Fibroblast of pulmonary artery (primary cell): Measurements from ENCODE around the gene MAPK4.

Experiments used
- DNase-seq: peaks from one replicate; pipeline ENCODE4 v3.0.0-alpha.2; 2010; ENCODE audit warnings: low read depth
- H3K4me3 ChIP-seq: replicated peaks from 2 replicates; pipeline ENCODE4 v1.5.1; 2011; ENCODE audit warnings: low read depth, mild to moderate bottlenecking, control low read depth, low read length, moderate library complexity
- CTCF ChIP-seq: IDR thresholded peaks from 2 replicates; pipeline ENCODE4 v1.5.1; 2011; ENCODE audit warnings: mild to moderate bottlenecking, control low read depth, low read length, inconsistent platforms; ENCODE audit errors: missing control alignments

The MAPK4 gene

GRCh38 chr18:50680966-50681365 is 121.1 kb downstream of the MAPK4 start:
- TF ChIP-seq CTCF, result no peak
- no peak overlapping the region for H3K4me3 ChIP-seq
- DNase-seq, result no peak

- no peak overlapping the region for H3K4me3 ChIP-seq
- no peak for DNase-seq
- no peak for TF ChIP-seq CTCF
These were observed 123.0 kb downstream of the MAPK4 start for GRCh38 chr18:50682852-50683251.

GRCh38 chr18:50686409-50686808 is 126.5 kb downstream of the MAPK4 start:
- no peak for TF ChIP-seq CTCF
- no peak overlapping the region for H3K4me3 ChIP-seq

GRCh38 chr18:50687491-50687890 is 127.6 kb downstream of the MAPK4 start:
- H3K4me3 ChIP-seq, result no peak overlapping the region
- TF ChIP-seq CTCF, result no peak
- DNase-seq, result no peak

More at GRCh38 chr18:50686409-50686808, 126.5 kb downstream of the MAPK4 start:
- no peak for DNase-seq

- TF ChIP-seq CTCF, result no peak
- no peak overlapping the region for H3K4me3 ChIP-seq
- no peak for DNase-seq
These were observed 129.7 kb downstream of the MAPK4 start for GRCh38 chr18:50689578-50689977.

- TF ChIP-seq CTCF, result no peak
- no peak for DNase-seq
- no peak overlapping the region for H3K4me3 ChIP-seq
These were observed 134.3 kb downstream of the MAPK4 start for GRCh38 chr18:50694147-50694546.

GRCh38 chr18:50695431-50696176 is 135.7 kb downstream of the MAPK4 start:
- no peak for DNase-seq
- H3K4me3 ChIP-seq, result no peak overlapping the region
- TF ChIP-seq CTCF, result no peak
